Measurements from ENCODE around the gene HSBP1. TPM values are rescaled to one million over a fixed set of nuclear protein-coding genes. Genes with fewer than 3 reads are reported as not detected.

HSBP1 gene
- total and polyA plus RNA-seq, 2 of the 13 experiments (the other 11 are each of a cell fraction or from before 2014, with no cell fraction given) = 249 to 292 TPM

- peak; percentile 51; the same call in 1 of the 2 replicates for TF ChIP-seq ZNF318 (CRISPR knock-in tag; IDR thresholded peaks at IDR 0.05)
- TF ChIP-seq ZNF251 (CRISPR knock-in tag; IDR thresholded peaks at IDR 0.05) = 0 out of 2 replicates have a peak, but pooled peaks have one; percentile 21
- TF ChIP-seq SNRNP70 (IDR thresholded peaks at IDR 0.05; ENCODE audit: low read depth, low read length) = no peak
- no peak for TF ChIP-seq ZHX2 (IDR thresholded peaks at IDR 0.05; ENCODE audit: low read depth)
- peak; percentile 68; the same call in 1 of the 2 replicates for TF ChIP-seq ZHX2 (CRISPR knock-in tag; IDR thresholded peaks at IDR 0.05; ENCODE audit: borderline replicate concordance)
- TF ChIP-seq CREB1 (IDR thresholded peaks at IDR 0.05) = peak; percentile 37
- TF ChIP-seq CREB1 (CRISPR knock-in tag; IDR thresholded peaks at IDR 0.05) = no peak
- TF ChIP-seq ZNF44 (CRISPR knock-in tag; IDR thresholded peaks at IDR 0.05) = 0 out of 2 replicates have a peak, but pooled peaks have one; percentile 25
- TF ChIP-seq CEBPB (IDR thresholded peaks at IDR 0.05; ENCODE audit: borderline replicate concordance, low read depth, low read length) = no peak
- 0 out of 2 replicates have a peak, but pooled peaks have one; percentile 16 for TF ChIP-seq TERF1 (CRISPR knock-in tag; IDR thresholded peaks at IDR 0.05)
- no peak for TF ChIP-seq IKZF4 (CRISPR knock-in tag; IDR thresholded peaks at IDR 0.05; ENCODE audit: borderline replicate concordance, low read depth, not compliant biosample characterization)
Observed at GRCh38 chr16:83807710-83808572, at the start of gene HSBP1 (continued).
